HEK293T (cell line): ENCODE results near the gene OR13C4.

ENCODE experiments used
- FOXM1 ChIP-seq: fragments of 450-650 bp; IDR thresholded peaks from 2 replicates; pipeline ENCODE4 v1.6.1; 2017; ENCODE audit warnings: mild to moderate bottlenecking, borderline replicate concordance
- L3MBTL2 ChIP-seq: fragments of 450-650 bp; conservative IDR thresholded peaks from 2 replicates; pipeline ENCODE4 v1.6.1; 2016; ENCODE audit warnings: mild to moderate bottlenecking
- SP1 ChIP-seq: fragments of 450-650 bp; IDR thresholded peaks from 2 replicates; pipeline ENCODE4 v1.6.1; 2017

- no peak for TF ChIP-seq FOXM1
- TF ChIP-seq L3MBTL2: no peak
- no peak for TF ChIP-seq SP1
These were observed 37.3 kb upstream of the OR13C4 start for GRCh38 chr9:104564358-104564757.
